ENCODE data around the gene PUS1.
"Not testable (repeated sequence)": the region's sequence is repeated elsewhere in the genome, so short reads cannot be mapped to it uniquely, and the experiment has no call there.

- TF ChIP-seq POLR2A, CTCF (IDR thresholded peaks at IDR 0.05): not testable (repeated sequence)
Measured at GRCh38 chr12:131891722-131892121, 37.4 kb upstream of the PUS1 start.
